MM.1S (cell line): ENCODE measurements around the gene KRTAP5-3.

Experiments
- DNase-seq: peaks from one replicate; pipeline ENCODE4 v3.0.0-alpha.2; 2015
- H2AFZ ChIP-seq: fragments of 300-600 bp; sonication (generic); 2 replicates; pipeline ENCODE4 v1.6.0; 2016; ENCODE audit warnings: antibody characterized with exemption, low read length
- H3F3A ChIP-seq: fragments of 300-600 bp; sonication (generic); 2 replicates; pipeline ENCODE4 v1.6.1; 2016; ENCODE audit warnings: mild to moderate bottlenecking, antibody characterized with exemption, low read length, moderate library complexity, mixed read lengths; ENCODE audit not compliant: insufficient read depth
- H3K27ac ChIP-seq: fragments of 300-600 bp; sonication (generic); 2 replicates; pipeline ENCODE4 v1.5.1; 2016; ENCODE audit warnings: mild to moderate bottlenecking, low read length
- H3K27me3 ChIP-seq: fragments of 300-600 bp; sonication (generic); replicated peaks from 2 replicates; pipeline ENCODE4 v1.6.0; 2016; ENCODE audit warnings: low read length; ENCODE audit not compliant: insufficient read depth
- H3K36me3 ChIP-seq: fragments of 300-600 bp; sonication (generic); replicated peaks from 2 replicates; pipeline ENCODE4 v1.6.1; 2016; ENCODE audit warnings: mild to moderate bottlenecking, low read length, mixed read lengths; ENCODE audit not compliant: insufficient read depth
- H3K4me1 ChIP-seq: fragments of 300-600 bp; sonication (generic); 2 replicates; pipeline ENCODE4 v1.6.1; 2016; ENCODE audit warnings: low read length, mixed read lengths
- H3K4me2 ChIP-seq: fragments of 300-600 bp; sonication (generic); 2 replicates; pipeline ENCODE4 v1.6.0; 2016; ENCODE audit warnings: low read depth, low read length
- H3K4me3 ChIP-seq: fragments of 300-600 bp; sonication (generic); 2 replicates; pipeline ENCODE4 v1.5.1; 2016; ENCODE audit warnings: low read length, mixed read lengths
- H3K79me2 ChIP-seq: fragments of 300-600 bp; sonication (generic); 2 replicates; pipeline ENCODE4 v1.6.1; 2016; ENCODE audit warnings: mixed run types, low read length, mixed read lengths
- H3K9ac ChIP-seq: fragments of 300-600 bp; sonication (generic); 2 replicates; pipeline ENCODE4 v1.6.1; 2016; ENCODE audit warnings: low read length, mixed read lengths
- H3K9me2 ChIP-seq: fragments of 300-600 bp; sonication (generic); replicated peaks from 2 replicates; pipeline ENCODE4 v1.6.1; 2016; ENCODE audit warnings: mild to moderate bottlenecking, low read length, mixed read lengths; ENCODE audit not compliant: insufficient read depth
- H3K9me3 ChIP-seq: fragments of 300-600 bp; sonication (generic); replicated peaks from 2 replicates; pipeline ENCODE4 v1.6.1; 2016; ENCODE audit warnings: mild to moderate bottlenecking, low read length, mixed read lengths; ENCODE audit not compliant: insufficient read depth
- H4K20me1 ChIP-seq: fragments of 300-600 bp; sonication (generic); 2 replicates; pipeline ENCODE4 v1.6.1; 2016; ENCODE audit warnings: mild to moderate bottlenecking, low read length, moderate library complexity, mixed read lengths; ENCODE audit not compliant: insufficient read depth
- CTCF ChIP-seq: fragments of 300-600 bp; sonication (generic); IDR thresholded peaks from 2 replicates; pipeline ENCODE4 v1.5.1; 2016; ENCODE audit warnings: antibody characterized with exemption, low read length, mixed read lengths
- EZH2 ChIP-seq: fragments of 300-600 bp; sonication (generic); optimal IDR thresholded peaks from 2 replicates; pipeline ENCODE3; 2017; ENCODE audit warnings: low read depth, mild to moderate bottlenecking, antibody characterized with exemption, low read length, mixed read lengths
- EZH2phosphoT487 ChIP-seq: fragments of 300-600 bp; sonication (generic); IDR thresholded peaks from 2 replicates; pipeline ENCODE4 v1.6.1; 2018; ENCODE audit warnings: antibody characterized with exemption, low read length

Gene KRTAP5-3

GRCh38 chr11:1643146-1643690, 35.0 kb upstream of the KRTAP5-3 start:
- Histone ChIP-seq H3K27ac (no peak overlapping the region), H3K4me2 (no peak overlapping the region), H3K9ac (no peak overlapping the region), H3K4me3 (no peak overlapping the region), H3K9me3 (no peaks in the 10 kb centered on the region), H3K27me3 (peaks cover 94% of the 10 kb centered on the region), H3K9me2 (no peaks in the 10 kb centered on the region), H3K4me1 (no peaks in the 10 kb centered on the region), H2AFZ (no peak overlapping the region), H3K79me2 (no peaks in the 10 kb centered on the region), H4K20me1 (no peaks in the 10 kb centered on the region), H3K36me3 (no peaks in the 10 kb centered on the region), H3F3A (no peaks in the 10 kb centered on the region)
- no peak for TF ChIP-seq EZH2phosphoT487
- TF ChIP-seq CTCF, result no peak
- TF ChIP-seq EZH2, result no peak
- no peak for DNase-seq

DNA sequence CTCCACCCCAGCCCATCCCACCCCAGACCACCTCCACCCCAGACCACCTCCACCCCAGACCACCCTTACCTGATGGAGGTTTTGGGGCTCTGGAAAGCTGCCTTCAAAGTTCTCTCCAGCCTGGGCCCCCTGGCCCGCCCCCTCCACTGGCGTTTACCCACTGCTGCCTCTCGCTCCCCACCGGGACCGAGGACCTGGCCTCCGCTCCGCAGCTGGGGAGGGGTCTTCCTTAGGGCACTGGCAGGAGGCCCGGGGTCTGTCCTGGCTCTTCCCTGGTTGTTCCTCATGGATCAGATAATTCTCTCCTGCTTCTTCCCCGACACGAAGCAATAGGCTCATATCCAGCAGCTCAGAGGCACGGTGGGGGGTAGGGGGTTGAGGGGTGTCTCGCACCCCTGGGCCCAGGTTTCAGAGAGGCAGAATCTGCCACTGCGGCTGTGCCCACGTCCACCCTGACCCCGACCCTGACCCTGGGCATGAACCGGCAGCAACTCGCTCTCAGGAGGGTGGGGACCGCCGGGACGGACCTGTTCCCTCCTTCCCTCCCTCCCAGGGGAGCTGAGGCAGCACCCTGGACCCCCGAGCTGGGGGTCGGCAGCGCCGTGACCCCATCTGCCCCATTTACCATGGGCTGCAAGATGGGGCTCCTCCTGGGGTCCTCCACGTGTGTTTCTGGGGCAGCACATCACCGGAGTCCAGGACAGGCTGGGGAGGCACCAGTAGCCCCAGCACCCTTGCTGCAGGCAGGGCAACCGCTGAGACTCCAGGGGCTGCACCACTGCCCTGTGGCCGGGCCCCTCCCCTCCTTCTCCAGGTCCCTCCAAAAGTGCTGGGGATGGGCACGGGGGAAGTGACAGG, 34.3 kb upstream of the KRTAP5-3 start:
- H4K20me1 ChIP-seq, result no peaks in the 10 kb centered on the region
- no peak overlapping the region for H3K4me2 ChIP-seq
- H3K4me1 ChIP-seq, result no peaks in the 10 kb centered on the region
- no peak overlapping the region for H2AFZ ChIP-seq
- no peak overlapping the region for H3K27ac ChIP-seq
- H3K9me2 ChIP-seq, result no peaks in the 10 kb centered on the region
- no peak for DNase-seq
- no peak overlapping the region for H3K4me3 ChIP-seq
- no peaks in the 10 kb centered on the region for H3K79me2 ChIP-seq
- no peaks in the 10 kb centered on the region for H3F3A ChIP-seq
- TF ChIP-seq EZH2, result no peak
- TF ChIP-seq EZH2phosphoT487, result no peak
- no peak for TF ChIP-seq CTCF
- H3K9ac ChIP-seq, result no peak overlapping the region
- H3K27me3 ChIP-seq, result peaks cover 94% of the 10 kb centered on the region
- no peaks in the 10 kb centered on the region for H3K9me3 ChIP-seq
- H3K36me3 ChIP-seq, result no peaks in the 10 kb centered on the region

DNA sequence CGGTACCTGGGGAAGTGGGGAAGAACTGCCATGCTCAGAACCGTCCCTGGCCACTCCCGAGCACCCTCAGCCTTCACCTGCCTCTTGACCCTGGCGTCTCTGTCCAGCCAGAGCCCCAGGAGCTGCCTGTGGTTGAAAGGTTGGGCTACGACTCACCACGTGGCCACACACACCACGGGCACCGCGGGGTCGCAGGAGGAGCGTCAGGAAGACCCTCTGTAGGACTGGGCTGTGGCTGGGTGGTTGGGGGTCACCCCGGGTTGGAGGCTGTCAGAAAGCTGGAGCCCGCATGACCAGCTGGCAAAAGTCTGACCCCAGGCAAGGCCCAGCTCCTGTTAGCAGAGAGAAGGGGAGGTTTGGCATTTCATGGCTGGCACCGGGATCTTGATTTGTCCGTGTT, 32.8 kb upstream of the KRTAP5-3 start:
- no peak overlapping the region for H3K27ac ChIP-seq
- TF ChIP-seq EZH2, result no peak
- no peak for TF ChIP-seq EZH2phosphoT487
- no peak for TF ChIP-seq CTCF
- no peaks in the 10 kb centered on the region for H3K9me2 ChIP-seq

More for the DNA sequence above, 32.8 kb upstream of the KRTAP5-3 start:
- no peaks in the 10 kb centered on the region for H3K4me1 ChIP-seq
- H3K4me2 ChIP-seq, result no peak overlapping the region
- no peak overlapping the region for H2AFZ ChIP-seq
- no peak for DNase-seq
- H3F3A ChIP-seq, result no peaks in the 10 kb centered on the region
- H3K9me3 ChIP-seq, result no peaks in the 10 kb centered on the region
- H3K27me3 ChIP-seq, result peaks cover 94% of the 10 kb centered on the region
- no peak overlapping the region for H3K4me3 ChIP-seq
- no peak overlapping the region for H3K9ac ChIP-seq
- no peaks in the 10 kb centered on the region for H3K36me3 ChIP-seq
- no peaks in the 10 kb centered on the region for H4K20me1 ChIP-seq
- no peaks in the 10 kb centered on the region for H3K79me2 ChIP-seq
